Cortex of kidney (tissue), 1 donor: ENCODE data around the gene GPC3.
"Not testable (repeated sequence)": the region's sequence is repeated elsewhere in the genome, so short reads cannot be mapped to it uniquely, and the experiment has no call there.

Source experiments
- DNase-seq: peaks from one replicate; lab custom pipeline; 2025; lab: John Stamatoyannopoulos, UW

Gene GPC3

DNA sequence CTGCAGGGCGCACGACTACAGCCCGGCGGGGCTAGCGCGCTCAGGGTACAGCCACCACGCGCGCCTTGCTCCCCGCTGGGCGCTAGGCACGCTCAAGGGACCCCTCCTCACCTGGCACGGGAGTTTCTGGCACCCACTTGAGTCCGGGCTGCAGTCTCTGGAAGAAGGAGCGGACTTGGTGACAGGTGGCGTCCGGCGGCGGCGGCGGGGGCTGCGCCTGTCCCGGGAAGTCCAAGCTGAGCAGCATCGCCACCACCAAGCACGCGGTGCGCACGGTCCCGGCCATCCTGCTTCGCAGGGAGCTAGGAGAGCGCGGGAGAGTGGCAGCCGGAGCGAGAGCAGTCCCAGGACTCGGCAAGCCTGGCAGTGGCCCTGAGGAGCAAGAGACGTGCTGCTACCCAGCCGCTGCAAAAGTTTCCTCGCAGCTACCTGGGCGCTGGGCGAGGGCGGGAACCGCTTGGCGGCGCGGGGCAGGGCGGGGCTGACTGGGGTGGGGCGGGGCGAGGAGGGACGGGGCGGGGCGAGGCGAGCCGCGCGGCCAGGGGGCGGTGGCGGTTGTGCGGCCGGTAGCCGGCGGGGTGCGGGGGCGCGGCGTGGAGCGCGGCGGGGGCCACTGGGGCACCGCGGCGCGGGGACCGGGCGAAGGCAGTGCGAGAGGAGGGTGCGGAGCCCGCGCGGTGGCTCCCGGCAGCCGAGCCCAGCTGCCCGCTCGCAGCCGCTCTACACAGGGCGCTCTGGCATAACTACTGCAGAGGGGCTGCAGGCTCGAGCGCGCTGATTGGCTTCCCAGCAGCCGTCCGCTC, at the start of gene GPC3:
Gene GPC3, minus strand, starts transcription at position 431 of the 803 bp plus-strand sequence.
- no peak for DNase-seq

DNA sequence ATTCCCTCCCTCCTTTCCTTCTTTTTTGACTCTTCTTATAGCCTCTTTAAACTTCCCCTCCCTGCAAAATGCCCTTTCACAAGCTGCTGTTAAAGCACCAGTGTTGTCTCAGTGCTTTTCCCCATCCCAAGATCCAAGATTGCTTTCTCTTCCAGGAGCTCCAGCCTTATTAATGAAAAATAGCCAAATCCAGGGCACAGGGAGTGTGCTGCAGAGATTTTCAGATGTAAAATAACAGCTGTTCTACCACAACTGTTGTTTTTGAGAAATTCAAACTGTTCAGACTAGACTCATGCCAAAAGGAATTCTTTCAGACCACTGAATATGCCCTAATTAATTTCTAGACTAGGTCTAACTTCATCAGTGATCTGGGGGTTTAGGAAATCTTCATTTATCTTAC, 47.0 kb upstream of the GPC3 start:
- DNase-seq: no peak

DNA sequence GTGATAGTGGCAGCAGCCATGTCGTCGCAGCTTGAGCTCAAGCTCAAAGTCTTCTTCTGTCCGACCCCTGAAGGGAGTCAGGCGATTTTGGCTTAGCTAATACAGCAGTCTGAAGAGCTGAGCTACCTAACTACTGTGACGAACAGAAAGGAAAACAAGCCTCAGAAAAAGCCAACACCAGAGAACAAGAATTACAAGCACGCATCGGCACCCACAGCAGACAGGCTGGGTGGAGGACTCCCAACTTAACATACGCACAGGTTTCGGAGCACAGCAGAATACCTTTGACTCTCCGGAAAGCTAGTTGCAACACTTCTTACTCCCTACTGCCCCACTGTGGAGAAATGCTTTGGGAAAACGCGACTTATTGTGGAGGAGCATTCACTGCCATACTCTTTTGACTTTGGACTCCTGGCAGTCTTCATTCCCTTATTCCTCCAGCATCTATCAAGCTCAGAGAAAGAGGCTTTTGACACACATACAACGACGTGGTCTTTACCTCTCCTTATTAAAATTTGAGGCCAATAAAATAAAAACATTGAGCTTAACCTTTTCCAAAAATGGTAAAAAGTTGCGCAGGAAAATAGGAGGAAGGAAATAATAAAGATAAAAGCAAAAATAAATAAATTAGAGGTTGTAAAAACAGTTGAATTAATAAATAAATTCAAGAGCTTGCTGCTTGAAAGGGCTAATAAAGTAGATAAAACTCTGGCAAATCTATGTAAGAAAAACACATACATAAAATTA, 41.3 kb upstream of the GPC3 start:
- DNase-seq: no peak

DNA sequence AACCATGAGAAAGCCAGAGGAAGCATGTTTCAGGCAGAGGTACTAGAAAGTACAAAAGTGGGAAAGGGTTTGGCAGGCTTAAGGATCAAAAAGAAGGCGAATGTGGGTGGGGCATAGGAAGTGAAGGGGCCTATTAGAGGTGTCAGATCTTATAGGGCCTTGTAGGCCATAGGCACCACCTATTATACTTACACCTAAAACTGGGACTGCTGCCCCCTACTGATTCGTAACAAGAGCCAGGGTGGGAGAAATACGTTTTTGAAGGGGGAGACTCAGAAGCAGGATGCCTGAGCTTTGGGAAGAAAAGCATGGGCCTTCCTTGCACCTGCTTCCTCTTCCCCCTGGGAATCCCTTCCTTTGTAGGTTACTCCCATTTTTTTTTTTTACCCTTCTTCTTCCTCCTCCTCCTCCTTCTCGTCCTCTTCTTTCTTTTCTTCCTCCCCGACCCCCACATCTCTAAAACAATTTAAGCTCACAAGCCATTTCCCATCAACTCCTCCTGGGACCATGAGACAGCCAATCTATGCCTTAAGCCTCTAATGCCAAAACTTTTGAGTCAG, 40.7 kb upstream of the GPC3 start:
- no peak for DNase-seq

DNA sequence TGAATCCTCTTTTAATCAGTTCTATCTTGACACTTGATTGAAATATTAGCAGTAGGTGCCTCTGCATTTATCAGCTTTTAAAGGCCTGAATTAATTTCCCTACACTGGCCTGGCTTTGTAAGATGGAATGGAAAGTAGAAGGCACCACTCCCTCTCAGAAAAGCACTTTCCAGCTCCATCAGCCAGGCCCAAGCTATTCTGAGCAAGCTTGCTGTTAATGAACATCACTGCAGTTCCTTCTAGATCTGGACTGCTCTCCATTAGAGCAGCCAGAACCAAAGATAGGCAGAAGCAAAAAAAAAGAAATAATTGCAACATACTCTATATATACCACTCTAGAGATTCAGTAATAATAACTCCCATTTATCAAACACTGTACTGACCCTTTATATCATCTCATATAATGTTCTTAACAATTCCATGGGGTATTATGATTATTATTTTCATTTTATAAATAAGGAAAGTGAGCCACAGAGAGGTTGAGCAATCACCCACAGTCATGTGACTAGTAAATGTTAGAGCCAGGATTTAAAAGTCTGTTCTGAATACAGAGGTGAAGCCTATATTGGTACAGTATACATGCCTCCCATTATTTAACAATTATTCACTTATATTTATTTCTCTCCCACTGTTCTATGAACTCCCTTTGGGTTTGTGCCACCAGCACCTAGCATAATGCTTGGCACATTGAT, 39.4 kb upstream of the GPC3 start:
- DNase-seq: no peak

DNA sequence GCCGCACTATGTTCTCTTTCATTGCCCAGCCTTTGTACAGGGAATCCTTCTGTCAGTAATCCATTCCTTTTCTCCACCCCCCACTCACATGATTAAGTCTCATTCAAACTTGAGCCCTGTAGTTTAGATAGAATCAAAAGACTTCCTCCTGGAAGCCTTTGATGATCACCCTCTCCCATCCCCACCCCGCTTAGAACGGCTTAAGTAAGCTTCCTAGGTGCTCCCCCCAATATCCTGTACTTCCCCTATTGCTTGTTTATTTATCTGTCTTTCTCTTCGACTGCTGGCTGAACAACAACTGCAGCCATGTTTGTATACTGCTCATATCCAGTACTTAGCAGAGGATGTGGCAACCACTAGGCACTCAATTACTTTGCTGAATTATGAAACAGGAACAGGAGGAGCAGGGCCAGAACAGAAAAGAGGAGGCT, 38.5 kb upstream of the GPC3 start:
- DNase-seq: no peak

DNA sequence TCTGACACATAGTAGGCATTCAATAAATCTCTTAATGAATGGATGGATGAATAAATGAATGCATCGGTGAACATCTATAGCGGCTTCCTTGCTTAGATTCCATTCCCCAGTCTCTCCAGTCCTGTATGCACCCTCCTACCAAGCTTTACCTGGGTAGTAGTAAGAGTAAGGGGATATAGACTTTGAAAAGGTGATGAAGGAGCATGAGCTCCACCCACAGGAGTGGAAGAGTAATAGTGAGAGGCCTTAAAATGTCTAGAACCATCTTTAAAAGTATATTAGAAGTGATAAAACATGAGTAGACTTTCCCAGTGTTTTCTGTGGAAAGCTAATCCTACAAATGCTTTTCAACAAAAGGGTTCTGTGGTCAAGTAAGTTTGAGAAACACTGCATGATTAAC, 35.5 kb upstream of the GPC3 start:
- no peak for DNase-seq

DNA sequence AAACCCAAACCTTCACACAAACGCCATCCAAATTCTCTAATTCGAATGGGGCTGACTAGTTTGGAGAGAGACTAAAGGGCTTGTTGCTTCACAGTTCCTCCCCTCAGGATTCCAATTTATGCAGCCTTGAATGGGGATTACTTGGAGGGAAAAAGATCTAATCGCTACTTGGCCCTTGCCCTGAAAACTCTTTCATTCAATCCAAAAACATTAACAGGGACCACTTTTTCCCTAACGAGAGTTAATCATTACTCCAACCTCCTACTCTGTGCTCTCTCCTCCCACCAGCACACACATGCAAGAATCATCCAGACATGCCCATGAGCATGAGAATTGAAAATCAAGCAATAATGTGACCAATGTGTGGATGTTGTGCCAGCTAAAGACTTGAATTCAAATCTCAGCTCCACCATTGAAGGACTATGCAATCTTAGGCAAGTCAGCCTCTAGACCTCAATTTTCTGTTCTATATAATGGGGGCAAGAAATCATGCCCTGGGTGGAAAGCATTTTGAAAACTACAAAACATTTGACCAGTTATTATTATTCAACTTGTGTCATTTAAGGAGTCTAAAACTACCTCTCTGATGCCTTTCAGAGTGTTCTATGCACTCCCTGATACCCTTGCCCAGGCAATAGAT, 34.3 kb upstream of the GPC3 start:
- DNase-seq: no peak

DNA sequence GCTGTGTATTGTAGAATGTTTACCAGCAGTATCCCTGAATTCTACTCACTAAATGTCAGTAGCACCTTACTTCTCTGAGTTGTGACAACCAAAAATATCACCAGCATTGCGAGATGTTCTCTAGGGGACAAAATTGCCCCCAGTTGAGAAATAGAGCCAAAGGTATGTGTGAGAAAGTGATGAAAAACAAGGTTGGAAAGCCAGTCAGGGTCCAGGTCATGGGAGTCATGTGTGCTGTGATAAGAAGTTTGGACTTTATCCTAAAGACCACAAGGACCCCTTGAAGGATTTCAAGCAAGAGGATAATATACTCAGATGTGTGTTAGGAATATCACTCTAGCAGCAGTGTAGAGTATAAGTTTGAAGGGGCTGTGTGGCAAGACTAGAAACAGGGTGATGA, 30.9 kb upstream of the GPC3 start:
- not testable (repeated sequence) for DNase-seq

DNA sequence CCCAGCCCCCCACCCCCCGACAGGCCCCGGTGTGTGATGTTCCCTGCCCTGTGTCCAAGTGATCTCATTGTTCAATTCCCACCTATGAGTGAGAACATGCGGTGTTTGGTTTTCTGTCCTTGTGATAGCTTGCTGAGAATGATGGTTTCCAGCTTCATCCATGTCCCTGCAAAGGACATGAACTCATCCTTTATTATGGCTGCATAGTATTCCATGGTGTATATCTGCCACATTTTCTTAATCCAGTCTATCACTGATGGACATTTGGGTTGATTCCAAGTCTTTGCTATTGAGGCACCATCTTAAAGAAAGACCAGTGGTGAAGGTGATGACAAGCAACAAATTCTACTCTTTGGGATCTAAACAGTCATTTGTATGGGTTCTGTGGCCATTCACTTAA, 30.1 kb upstream of the GPC3 start:
- DNase-seq: not testable (repeated sequence)

DNA sequence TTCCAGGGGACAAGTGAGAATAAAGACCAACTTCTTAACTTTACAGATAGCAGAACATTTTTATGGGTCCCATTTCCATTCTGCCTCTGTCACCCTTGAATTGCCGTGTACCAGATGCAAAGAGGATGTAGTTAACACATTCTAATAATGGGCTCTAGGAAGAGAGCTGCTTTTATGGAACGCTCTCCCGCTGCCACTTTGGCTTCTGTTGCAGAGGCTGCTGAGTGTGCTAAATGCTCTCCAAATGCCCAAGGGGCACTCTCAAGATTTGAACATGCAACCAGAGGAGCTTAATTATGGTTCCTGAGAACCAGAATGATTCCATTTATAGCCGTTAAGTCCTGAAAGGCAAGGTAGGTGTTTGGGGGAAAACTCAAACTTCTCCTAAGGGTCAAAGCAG, 28.1 kb upstream of the GPC3 start:
- no peak for DNase-seq

DNA sequence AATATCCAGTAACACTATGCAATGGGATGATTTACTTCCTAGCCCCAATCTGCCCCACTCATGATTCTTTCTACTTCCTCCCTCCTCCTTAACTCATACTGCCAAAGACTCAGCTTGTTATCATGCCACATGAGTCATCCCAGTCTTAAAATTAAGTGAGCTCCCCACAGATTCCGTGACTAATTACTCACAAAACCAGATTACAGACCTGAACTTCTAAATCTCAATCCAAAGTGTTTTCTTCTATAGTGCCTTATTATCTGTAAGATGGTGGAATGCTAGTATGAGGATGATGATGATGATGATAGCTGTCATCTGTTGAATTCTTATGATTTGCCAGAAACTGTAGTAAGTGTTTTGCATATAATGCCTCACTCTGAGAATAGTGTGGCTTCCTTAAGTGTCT, 27.7 kb upstream of the GPC3 start:
- DNase-seq: no peak

DNA sequence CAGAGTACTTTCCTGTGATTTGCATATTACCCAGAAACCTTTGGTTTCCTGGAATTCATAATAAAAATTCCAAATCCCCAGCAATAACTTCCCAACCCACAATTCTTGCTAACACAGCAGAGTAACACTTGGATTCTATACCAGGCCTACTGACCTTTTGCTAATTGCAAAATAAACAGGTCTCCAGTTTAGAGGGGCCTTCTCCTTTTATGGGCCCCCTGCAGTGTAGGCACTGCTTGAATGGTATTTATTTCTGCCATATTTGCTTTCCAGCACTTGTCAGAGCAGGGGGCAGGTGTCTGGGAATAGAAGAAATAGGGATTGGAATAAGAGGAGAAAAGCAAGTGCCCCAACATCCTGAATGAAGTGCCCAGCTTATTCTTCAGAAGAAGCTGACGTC, 25.3 kb upstream of the GPC3 start:
- DNase-seq: no peak

DNA sequence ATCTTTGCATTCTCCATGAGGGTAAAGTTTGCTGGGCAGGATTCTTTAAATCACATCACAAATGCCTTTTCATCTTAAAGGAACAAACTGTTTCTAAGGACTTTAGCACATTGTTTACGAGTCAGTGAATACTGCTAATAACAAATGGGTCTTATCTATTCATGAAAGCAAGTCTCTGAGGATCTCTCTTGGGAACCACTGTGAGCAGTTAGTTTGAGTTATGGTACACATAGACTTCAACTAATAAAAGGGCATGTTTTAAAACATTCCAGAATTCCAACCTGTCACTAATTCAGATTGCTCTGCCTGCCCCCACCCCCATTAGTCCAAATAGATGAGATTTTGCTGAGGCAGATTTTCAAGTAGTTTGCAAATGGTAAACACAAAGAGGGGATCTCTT, 22.3 kb upstream of the GPC3 start:
- no peak for DNase-seq

DNA sequence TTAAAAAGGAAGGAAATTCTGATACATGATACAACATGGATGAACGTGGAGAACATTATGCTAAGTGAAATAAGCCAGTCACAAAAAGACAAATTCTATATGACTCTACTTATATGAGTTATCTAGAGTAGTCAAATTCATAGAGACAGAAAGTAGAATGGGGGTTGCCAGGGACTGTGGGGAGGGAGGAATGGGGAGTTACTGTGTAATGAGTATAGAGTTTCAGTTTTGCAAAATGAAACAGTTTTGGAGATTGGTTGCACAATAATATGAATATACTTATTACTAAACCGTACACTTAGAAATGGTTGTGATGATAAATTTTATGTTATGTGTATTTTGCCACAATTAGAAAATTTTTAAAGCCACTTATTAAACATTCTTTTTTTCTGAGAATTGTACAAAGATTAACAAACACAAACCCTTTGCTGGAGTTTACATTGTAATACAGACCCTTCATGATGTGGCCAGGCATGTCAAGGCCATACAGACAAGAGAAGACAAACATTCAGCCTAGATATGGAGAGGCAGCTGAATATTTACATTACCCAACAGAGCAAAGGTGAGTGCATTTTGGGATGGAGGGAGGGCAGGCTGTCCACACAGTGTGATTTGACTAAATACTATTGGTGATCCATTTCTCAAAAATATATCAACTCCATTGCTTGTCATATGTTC, 21.2 kb upstream of the GPC3 start:
- DNase-seq: no peak

DNA sequence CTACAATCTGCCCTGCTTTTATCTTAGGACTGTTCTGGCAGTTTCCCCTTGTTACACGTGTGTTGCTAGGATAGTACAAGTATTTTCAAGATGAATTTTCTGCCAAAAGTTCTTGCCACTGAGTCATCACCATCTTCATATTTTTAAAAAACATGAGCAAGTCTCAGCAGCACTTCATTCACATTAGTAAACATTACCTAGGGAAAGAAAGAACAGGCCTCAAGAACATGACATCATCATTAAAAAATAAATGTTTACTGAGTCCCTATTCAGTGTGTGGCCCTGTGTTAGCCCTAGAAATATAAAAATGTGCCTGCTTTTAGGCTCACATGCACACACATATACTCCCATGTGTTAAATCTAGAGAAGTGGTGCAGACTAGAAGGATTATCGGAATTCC, 18.7 kb upstream of the GPC3 start:
- no peak for DNase-seq

DNA sequence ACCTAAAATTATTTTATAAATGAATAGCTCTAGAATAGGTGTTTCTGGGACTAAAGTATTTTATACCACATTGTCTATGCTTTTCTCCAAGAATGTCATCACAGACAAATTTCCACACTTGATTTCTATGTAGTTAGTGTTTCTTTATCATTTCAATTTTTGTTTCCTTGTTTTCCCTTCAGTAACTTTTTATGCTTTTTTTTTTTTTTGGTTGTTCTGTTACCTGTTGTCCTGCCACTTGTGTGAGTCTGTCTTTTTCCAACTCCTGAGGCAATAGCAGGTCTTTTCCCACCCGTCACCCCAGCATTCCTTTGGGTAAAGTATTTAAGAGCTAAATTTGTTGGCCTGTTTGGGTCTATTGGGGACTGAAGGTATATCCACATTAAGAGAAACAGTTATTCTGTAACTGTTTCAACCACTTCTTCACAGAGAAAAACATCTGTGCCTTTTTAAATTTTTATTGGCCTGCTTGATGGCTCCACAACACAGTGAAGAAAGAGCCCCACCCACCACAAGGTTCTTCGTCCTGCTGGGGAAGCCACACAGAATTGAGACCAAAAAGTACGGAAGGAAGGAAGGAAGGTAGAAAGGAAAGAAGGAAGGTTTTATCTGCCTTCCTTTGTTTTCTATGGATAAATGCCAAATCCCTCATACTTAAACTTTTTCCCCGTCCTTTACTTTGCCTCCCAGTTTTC, 17.7 kb upstream of the GPC3 start:
- no peak for DNase-seq

DNA sequence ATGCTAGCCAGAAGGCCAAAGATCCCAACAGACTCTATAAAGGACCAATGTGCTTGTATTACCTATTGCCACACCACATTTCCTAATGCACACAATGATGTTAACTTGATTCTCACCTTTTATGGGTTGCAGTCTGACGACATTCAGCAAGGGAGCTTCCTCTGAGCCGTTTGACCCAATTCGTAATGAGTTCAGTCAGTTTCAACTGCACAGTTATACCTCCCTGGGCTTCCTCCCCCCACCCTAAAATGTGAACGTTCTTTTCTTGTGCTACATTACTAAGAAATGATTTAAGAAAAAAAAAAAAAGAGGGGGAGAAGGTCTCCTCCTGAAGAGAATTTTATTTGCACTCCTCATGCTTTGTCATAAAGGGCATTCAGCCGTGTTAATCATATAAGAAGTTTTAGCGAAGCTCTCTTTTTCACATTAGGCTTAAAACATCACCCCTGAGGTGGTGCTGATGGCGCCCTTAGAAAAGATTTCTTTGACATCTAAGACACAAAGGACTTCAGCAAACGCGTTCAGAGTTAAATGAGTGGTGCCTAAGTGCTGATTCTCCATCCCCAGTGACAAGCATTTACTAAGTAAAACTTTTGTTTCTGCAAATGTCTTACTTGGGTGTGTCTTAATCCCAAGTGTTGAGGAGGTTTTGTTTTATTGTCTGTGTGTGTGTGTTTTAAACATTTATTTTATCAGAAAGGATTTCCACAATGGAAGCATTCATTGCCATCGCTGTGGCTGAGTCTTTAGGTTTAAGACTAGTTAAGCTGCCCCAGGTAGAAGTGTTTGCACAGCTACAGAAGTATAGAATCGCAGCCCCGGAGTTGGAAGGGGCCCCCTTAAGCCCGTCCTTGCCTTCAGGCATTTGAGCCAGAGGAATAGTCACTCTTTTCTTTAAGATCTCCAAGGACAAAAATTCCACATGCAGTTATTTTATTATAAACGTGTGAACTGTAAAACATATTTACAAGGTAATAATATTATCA, 15.2 kb upstream of the GPC3 start:
- DNase-seq: no peak

DNA sequence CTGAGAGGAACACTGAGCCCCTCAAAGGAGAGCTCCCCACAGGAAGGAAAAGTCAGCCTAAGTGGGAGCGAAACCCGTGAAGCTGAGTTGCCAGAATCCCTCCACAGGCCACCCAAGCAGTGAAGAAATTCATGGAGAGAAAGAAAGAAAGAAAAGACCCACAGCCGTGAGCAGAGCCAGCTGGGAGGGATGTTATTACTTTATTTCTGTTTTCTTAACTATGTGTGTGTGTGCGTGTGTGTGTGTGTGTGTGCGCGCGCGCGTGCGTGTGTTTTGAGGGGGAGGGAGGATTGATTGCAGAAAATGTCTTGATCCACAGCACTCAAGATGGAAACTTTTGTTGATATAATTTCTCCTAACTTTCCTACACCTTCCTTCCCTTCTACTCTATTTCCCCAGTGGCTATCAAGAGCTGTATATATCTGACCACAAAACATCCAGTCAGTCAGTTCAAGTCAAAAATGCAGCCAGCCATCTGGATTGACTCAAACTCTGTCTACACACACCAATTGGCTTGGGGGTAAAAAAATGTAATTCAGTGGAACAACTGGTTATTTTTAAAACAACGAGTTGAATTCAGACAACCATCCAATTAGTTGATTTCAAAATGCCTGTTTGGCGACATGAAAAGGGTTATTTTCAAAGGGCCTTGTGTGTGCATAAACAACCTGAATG, 13.8 kb upstream of the GPC3 start:
- no peak for DNase-seq
